BE2C (cell line): ENCODE data around the gene GLB1L3.

ENCODE experiments used
- DNase-seq: peaks from one replicate; pipeline ENCODE4 v3.0.0-alpha.2; 2020
- H3K27me3 ChIP-seq: fragments of 250-450 bp; sonication (Bioruptor Pico); 2 replicates; pipeline ENCODE4 v1.5.1; 2020; ENCODE audit warnings: mild to moderate bottlenecking
- H3K36me3 ChIP-seq: fragments of 250-450 bp; sonication (Bioruptor Pico); 2 replicates; pipeline ENCODE4 v1.5.1; 2020; ENCODE audit warnings: mild to moderate bottlenecking
- H3K4me1 ChIP-seq: fragments of 250-450 bp; sonication (Bioruptor Pico); 2 replicates; pipeline ENCODE4 v1.5.1; 2020
- H3K4me3 ChIP-seq: 2 replicates; pipeline ENCODE4 v1.5.1; 2011; ENCODE audit warnings: low read depth, low read length
- H3K9me3 ChIP-seq: fragments of 250-450 bp; sonication (Bioruptor Pico); 2 replicates; pipeline ENCODE4 v1.5.1; 2020
- TF ChIP-seq, protein P1 (sequence below): IDR thresholded peaks from 2 replicates; pipeline ENCODE4 v1.5.1; 2012; ENCODE audit warnings: mild to moderate bottlenecking, low read depth, low read length

The GLB1L3 gene

DNA sequence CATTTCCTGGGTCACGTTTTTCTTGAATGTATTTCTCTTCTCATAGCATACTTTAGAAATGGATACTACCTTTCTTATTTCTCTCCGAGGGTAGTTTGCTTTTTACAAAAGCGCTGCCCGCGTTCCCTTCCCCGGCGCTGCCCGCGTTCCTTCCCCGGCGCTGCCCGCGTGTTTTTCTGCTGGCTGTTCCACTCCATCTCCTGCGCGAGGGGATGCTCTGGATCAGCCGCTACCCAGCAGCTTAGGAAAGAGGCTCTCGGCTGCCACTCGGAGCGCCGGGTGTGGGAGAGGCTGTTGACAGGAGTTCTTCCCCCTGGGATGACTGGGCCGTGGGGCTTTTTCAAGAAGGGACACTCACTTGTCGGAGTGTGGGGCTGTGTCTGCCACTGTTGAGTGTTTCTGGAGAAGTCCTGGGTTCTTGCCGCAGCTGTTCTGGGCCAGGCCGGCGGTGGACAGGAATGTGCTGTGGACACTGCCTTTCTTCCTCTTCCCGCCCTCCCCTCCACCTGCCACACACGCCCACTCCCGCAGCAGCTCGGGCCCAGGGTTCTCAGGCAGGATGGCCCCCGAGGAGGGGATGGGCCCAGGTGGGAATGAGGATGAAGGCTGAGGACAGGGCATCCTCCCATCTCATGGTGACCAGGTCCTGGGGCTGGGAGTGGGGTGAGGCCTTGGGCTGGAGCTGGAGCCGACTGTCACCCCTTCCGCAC lies 86.2 kb downstream of the GLB1L3 start:
- DNase-seq: no peak
- H3K9me3 ChIP-seq: no peaks in the 10 kb centered on the region
- H3K36me3 ChIP-seq: no peaks in the 10 kb centered on the region
- TF ChIP-seq, protein P1, sequence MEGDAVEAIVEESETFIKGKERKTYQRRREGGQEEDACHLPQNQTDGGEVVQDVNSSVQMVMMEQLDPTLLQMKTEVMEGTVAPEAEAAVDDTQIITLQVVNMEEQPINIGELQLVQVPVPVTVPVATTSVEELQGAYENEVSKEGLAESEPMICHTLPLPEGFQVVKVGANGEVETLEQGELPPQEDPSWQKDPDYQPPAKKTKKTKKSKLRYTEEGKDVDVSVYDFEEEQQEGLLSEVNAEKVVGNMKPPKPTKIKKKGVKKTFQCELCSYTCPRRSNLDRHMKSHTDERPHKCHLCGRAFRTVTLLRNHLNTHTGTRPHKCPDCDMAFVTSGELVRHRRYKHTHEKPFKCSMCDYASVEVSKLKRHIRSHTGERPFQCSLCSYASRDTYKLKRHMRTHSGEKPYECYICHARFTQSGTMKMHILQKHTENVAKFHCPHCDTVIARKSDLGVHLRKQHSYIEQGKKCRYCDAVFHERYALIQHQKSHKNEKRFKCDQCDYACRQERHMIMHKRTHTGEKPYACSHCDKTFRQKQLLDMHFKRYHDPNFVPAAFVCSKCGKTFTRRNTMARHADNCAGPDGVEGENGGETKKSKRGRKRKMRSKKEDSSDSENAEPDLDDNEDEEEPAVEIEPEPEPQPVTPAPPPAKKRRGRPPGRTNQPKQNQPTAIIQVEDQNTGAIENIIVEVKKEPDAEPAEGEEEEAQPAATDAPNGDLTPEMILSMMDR: no peak
- peaks cover 3% of the 10 kb centered on the region; the same call in 1 of the 2 replicates for H3K4me1 ChIP-seq
- no peaks in the 10 kb centered on the region for H3K27me3 ChIP-seq
- no peak overlapping the region for H3K4me3 ChIP-seq

DNA sequence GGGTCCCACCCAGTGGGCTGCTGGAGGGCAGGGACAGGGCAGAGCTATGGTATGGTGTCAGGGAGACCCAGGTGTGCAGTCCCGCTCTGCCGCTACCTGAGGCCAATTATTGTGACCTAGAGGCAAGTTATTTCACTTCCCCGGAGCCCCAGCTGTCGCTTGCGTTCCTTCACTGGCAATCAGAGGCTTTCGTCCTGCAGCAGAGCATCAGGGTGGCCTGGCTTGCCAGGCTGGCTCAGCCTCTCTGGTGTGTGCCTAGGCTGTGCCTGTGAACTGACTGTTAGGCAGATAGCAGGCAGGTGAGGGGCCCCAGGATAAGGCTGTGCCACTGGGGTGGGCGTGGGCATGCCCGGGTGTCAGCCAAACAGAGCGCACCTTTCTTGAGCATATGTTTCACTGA lies 87.0 kb downstream of the GLB1L3 start:
- TF ChIP-seq, protein P1: no peak
- Histone ChIP-seq H3K4me1 (peaks cover 3% of the 10 kb centered on the region; the same call in 1 of the 2 replicates), H3K4me3 (no peak overlapping the region), H3K27me3 (no peaks in the 10 kb centered on the region), H3K9me3 (no peaks in the 10 kb centered on the region), H3K36me3 (no peaks in the 10 kb centered on the region)
- DNase-seq: peak; percentile 1

DNA sequence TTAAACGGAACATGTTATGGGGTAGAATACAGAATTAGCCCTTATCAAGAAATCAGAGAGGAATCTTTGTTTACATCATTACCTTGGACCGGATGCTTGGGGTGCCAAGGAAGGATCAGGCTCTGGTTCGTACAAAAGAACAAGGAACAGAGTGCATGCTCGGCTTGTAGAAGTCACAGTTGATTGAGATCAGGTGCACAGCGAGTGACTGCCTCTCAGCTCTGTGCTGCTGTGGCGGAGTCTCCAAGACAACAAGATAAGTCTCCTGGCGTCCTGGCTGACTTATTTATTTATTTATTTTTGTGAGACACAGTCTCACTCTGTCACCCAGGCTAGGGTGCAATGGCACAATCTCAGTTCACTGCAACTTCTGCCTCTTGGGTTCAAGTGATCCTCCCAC lies 87.4 kb downstream of the GLB1L3 start:
- no peak for DNase-seq
- Histone ChIP-seq H3K27me3 (no peaks in the 10 kb centered on the region), H3K36me3 (no peaks in the 10 kb centered on the region), H3K4me1 (peaks cover 3% of the 10 kb centered on the region; the same call in 1 of the 2 replicates), H3K9me3 (no peaks in the 10 kb centered on the region), H3K4me3 (no peak overlapping the region)
- TF ChIP-seq, protein P1: no peak

DNA sequence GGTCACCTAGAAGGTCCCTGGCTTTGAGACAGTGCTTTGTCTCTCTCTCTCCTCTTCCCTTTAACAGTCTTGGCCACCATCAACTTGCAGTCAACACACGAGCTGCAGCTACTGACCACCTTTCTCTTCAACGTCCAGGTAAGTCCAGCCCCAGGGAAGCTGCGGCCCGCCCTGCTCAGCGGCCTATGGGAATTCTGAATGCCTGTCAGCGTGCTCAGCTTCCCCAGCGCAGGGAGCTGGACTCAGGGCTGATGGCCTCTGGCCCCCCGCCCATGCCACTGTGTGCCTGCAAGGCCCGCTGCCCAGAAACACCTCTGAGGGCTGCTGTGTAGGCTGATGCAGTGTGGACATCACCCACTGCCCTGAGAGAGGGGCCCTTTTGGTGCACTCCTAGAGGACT lies 88.1 kb downstream of the GLB1L3 start:
- Histone ChIP-seq H3K27me3 (no peaks in the 10 kb centered on the region), H3K36me3 (no peaks in the 10 kb centered on the region), H3K4me1 (peaks cover 3% of the 10 kb centered on the region; the same call in 1 of the 2 replicates), H3K9me3 (no peaks in the 10 kb centered on the region), H3K4me3 (no peak overlapping the region)
- DNase-seq: no peak
- TF ChIP-seq, protein P1: no peak

DNA sequence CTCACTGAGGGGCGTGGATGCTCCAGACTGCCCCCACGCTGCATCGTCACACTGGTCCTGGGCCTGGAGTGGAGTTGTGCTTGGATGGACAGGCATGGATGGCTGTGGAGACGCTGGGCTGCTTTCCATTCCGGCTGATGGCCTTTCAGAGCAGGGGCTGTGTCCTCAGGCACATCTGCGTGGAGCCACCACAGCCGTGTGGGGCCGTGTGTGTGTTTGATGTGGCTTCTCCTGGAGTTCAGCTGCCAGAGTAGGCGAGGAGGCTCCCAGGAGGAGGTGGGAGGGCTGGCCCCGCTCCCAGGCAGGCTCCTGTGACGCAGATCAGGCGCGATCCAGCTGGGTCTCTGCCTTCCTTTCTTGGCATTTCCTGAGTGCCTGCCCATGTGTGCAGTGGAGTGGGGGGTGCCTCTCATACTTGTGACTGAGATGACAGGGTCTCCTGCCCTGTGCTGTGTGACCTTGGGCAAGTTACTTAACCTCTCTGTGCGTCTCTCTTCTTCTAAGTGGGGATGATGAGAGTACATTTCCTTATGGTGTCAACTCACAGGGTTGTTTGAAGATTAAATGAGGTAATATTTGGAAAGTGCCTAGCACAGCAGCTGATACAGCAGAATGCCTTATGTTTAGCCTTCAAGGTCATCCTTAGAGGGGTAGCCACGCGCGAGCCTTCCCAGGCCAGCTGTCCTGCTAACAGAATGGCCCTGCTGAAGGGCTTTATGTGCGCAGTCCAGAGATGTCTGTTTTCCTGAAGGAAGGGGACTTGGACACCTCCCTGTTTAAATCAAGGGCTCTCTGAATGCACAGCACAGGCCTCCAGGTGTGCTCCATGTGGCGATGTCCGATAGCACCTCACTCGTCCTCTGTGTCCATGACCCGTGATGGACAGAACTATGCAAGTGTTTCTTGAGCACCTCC lies 89.1 kb downstream of the GLB1L3 start:
- no peaks in the 10 kb centered on the region for H3K36me3 ChIP-seq
- H3K4me1 ChIP-seq: no peaks in the 10 kb centered on the region
- DNase-seq: no peak
- no peak overlapping the region for H3K4me3 ChIP-seq
- H3K9me3 ChIP-seq: no peaks in the 10 kb centered on the region
- H3K27me3 ChIP-seq: no peaks in the 10 kb centered on the region
- TF ChIP-seq, protein P1: no peak
